HG02623 (cell line): ENCODE data around the gene ZNF683.
"Not testable (repeated sequence)": the region's sequence is repeated elsewhere in the genome, so short reads cannot be mapped to it uniquely, and the experiment has no call there.

ENCODE experiments used
- ATAC-seq: cut with Tn5 transposase; IDR thresholded peaks from one replicate; pipeline ENCODE4 v1.9.1; 2021; ENCODE audit warnings: moderate library complexity; ENCODE audit not compliant: unreplicated experiment

The ZNF683 gene

GRCh38 chr1:26372611-26373010 is at the start of gene ZNF683:
ZNF683 (minus strand) TSS chr1:26372750; CDS start chr1:26368571, 4,179 bp downstream.
- ATAC-seq, result not testable (repeated sequence)

GRCh38 chr1:26419494-26419893 is 46.9 kb upstream of the ZNF683 start:
- no peak for ATAC-seq

GRCh38 chr1:26418865-26419349 is 46.4 kb upstream of the ZNF683 start:
- ATAC-seq, result no peak

- ATAC-seq, result no peak
Observed at GRCh38 chr1:26417111-26417759, 44.7 kb upstream of the ZNF683 start.

- no peak for ATAC-seq
Observed at GRCh38 chr1:26413031-26413430, 40.5 kb upstream of the ZNF683 start.

GRCh38 chr1:26412180-26412840 is 39.8 kb upstream of the ZNF683 start:
- no peak for ATAC-seq

GRCh38 chr1:26411624-26412074 is 39.1 kb upstream of the ZNF683 start:
- no peak for ATAC-seq

GRCh38 chr1:26410706-26411623 is 38.4 kb upstream of the ZNF683 start, which contains the start of gene LIN28A:
LIN28A (plus strand) TSS chr1:26410817; CDS start chr1:26410892, 75 bp downstream.
- no peak for ATAC-seq

GRCh38 chr1:26409191-26409807 is 36.7 kb upstream of the ZNF683 start:
- ATAC-seq, result no peak

GRCh38 chr1:26408604-26409003 is 36.1 kb upstream of the ZNF683 start:
- no peak for ATAC-seq

GRCh38 chr1:26405281-26405915 is 32.8 kb upstream of the ZNF683 start:
- ATAC-seq, result no peak

- ATAC-seq, result no peak
Observed at GRCh38 chr1:26404641-26405040, 32.1 kb upstream of the ZNF683 start.

- ATAC-seq, result no peak
Observed at GRCh38 chr1:26403656-26404055, 31.1 kb upstream of the ZNF683 start.

- ATAC-seq, result no peak
Observed at GRCh38 chr1:26401891-26402290, 29.3 kb upstream of the ZNF683 start.

GRCh38 chr1:26399034-26399433 is 26.5 kb upstream of the ZNF683 start:
- ATAC-seq, result no peak

GRCh38 chr1:26395754-26396153 is 23.2 kb upstream of the ZNF683 start:
- no peak for ATAC-seq

- ATAC-seq, result no peak
Observed at GRCh38 chr1:26391450-26391849, 18.9 kb upstream of the ZNF683 start.

- ATAC-seq, result no peak
Observed at GRCh38 chr1:26389604-26390247, 17.2 kb upstream of the ZNF683 start.

- no peak for ATAC-seq
Observed at GRCh38 chr1:26388791-26389445, 16.4 kb upstream of the ZNF683 start.
